HG02884 (cell line): ENCODE measurements around the gene AKR7A2.
A peak's percentile ranks its signal among the peaks of the same experiment; 100 is the strongest.

Source experiments
- ATAC-seq: cut with Tn5 transposase; IDR thresholded peaks from one replicate; pipeline ENCODE4 v1.9.1; 2021; ENCODE audit warnings: mild to moderate bottlenecking, moderate library complexity; ENCODE audit not compliant: unreplicated experiment

Gene AKR7A2

DNA sequence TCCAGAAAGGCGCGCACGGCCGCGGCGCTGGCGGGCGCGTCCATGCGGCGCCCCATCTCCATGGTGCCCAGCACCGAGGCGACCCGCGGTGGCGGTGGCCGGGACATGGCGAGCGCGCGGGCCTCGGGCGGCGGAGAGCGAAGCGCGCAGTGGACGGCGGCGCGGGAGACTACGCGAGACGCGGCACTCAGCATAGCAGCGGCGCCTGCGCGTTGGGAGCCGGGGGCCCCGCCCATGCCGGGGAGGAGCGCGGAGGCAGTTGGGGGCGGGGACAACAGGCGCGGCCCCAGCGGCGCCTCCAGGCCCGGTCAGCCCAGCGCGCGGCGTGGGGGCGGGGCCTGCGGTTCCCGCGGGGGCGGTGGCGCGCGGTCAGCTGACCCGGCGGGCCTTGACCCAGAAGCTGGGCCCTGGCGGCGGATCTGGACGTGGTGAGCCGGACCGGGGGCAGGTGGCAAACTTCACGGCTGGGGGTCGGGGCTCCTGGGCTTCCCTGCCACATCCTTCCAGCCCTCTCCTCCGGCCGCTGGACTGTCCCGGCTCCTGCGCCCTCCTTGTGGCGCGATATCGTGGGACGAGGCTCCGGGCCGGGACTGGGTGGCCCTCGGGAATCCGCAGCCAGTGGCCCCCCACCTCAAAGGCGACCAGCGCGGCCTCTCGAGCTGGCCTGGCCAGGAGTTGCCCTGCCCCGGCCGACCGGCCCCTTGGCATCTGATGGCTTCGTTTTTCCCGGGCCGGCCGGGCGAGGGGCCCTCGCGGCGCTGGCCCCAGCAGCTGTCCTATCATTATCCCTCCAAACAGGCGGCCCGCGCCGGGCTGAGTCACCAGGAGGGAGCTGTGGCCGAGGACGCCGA, at the start of gene AKR7A2, which contains the start of gene SLC66A1:
Gene AKR7A2 (minus strand): TSS at position 214 of the 851 bp plus-strand sequence. CDS start 20 bp downstream, at position 194.
Gene SLC66A1 (plus strand): TSS at position 396 of the 851 bp plus-strand sequence. CDS start 5,352 bp downstream, outside the sequence.
- peak; percentile 57 for ATAC-seq

DNA sequence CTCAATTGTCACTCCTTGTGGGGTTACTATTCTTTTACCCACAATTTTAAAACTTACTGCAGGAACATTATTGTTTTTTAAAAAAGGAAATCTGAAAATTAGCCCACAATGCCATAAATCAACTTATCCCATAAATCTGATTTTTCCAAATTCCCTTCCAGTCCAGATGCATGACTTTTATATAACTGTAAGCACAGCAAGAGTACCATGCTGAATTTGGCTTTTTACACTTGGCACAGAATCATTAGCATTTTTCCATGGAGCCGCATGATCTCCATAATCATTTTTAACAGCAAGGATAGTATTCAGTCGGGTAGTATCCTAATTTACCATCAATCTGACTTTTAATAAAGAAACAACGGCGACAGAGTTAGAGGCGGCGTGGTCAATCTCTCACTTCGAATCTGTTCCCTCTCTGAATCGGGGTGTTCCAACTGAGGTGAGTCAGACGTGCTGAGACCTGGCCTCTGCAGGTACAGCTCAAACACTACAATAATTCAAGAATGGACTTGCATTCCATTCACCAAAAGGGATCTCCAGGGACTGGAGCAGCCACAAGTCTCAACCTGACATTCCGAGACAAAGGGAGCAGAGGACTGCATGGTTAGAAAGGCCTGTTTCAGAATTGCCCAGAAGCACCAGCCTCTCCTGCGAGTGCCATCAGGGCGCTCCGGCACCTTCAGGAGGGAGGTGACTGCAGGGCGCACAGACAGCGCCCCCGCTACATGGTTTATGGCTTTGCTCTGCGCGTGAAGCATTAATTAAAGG, 49.1 kb upstream of the AKR7A2 start:
- ATAC-seq = no peak

DNA sequence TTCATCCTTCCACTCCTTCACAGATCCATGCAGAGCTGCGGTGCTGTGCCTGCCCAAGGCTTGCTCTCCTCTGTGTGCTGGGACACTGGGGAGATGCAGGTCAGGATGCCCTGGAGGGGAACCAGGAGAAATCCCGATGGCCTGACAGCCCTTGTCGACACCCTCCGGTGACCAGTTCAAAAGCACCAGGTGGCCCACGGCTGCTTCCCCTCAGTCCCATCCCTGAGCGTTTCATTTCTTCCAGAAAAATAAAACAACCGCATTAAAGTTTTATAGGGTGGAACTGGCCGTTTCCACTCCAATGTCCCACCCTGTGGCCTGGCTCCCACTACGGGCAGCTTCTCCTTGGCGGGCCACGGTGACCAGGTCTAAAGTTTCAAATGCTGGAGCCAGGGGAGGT, 48.5 kb upstream of the AKR7A2 start:
- ATAC-seq = no peak

DNA sequence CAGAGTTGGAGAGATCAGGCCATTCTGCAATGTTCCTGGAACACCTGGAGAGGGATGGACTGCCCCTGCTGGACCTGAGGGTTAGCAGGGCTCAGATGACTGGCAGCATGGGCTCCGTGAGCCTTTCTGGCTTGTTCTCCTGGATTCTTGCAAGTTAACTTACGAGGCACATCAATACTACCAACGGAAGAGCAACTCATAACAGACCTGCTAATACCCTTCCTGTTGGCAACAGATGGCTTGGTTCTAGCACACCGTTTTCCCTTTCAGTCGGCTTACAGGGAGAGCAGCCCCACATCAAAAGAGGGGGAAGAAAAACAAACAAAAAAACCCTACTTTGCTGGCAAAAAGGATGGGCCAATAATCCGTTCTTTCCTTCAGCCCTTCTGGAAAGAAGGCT, 48.1 kb upstream of the AKR7A2 start:
- no peak for ATAC-seq

DNA sequence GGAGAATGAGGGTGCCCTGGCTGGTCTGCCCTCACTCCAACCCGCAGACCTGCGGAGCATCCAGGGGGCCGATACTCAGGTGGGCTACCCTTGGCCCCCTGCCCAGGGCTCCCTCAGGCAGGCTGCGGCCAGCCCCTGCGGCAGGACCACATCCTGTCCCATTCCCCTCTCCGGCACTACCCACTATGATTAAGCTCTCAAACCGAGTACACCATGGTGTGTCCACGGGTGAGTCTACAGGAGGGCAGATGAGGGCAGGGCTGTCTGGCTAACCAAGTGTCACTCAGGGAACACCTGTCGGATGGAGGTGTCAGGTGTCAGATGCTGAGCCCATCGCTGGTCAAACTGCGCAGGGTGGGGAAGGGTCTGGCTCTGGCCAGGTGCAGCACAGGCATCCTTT, 47.4 kb upstream of the AKR7A2 start:
- no peak for ATAC-seq

DNA sequence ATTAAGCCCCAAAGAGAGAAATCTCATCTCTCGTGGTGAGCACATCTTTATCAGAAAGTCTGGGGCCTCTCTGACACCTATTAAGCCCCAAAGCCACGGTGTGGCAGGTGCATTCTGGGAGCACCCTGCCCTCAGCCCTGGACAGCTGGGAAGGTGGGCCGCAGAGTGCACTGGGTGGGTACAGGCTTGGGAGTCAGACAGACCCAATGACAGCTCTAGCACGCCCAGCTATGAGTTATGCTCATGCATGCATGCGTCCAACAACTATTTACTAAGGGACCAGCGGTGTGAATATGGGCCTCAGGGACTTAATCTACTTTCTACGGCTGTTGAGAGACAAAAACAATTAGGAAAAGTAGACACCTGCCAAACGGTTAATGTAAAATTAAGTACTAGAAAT, 46.8 kb upstream of the AKR7A2 start:
- no peak for ATAC-seq

DNA sequence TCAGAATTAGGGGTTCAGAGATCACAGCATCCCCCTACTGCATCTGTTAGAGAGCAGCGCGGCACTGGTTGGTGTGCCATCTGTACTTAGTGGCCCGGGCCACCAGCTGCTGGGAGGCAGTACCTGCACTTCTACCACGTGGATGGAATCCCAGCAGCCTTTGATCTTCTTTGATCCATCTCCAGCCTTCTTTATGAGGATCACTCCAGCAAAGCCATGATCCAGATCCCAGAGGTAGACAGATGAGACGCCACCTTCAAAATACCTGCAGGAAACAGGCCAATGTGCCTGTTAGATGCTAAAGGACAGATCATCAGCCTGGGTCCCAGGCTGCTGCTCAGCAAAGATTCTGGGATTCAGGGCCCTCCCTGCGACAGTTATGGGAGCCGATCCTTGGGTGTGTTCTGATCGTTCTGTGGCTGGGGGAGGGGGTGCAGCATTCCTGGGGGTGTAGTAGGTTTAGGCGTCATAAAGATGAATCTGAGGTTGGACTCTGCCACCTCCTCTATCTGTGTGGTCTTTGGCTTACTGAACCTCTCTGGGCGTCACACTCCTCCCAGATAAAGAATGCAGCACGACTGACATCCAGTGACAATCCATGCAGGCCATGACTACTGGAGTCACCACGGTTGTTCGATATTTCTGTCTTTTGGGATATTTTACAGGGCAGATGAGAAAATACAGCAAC, 45.5 kb upstream of the AKR7A2 start:
- ATAC-seq = no peak

DNA sequence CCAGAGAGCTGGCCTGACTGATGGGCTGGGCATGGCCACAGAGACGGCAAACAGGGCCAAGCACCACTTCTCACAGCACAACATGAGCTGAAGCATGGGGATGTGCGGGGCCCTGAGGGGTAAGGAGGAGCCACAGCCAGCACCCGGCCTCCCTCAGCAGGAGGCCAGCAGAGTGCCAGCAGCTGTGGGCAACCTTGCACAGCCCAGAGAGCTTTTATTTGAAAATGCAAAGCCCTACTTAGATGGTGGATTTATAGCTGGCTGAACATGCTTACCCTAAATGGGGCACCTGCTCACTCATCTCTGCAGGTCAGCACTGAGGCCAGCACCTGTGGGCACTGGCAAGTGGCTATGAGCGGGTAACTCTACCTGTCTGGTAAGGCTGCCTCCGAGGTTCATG, 44.3 kb upstream of the AKR7A2 start:
- ATAC-seq = no peak

DNA sequence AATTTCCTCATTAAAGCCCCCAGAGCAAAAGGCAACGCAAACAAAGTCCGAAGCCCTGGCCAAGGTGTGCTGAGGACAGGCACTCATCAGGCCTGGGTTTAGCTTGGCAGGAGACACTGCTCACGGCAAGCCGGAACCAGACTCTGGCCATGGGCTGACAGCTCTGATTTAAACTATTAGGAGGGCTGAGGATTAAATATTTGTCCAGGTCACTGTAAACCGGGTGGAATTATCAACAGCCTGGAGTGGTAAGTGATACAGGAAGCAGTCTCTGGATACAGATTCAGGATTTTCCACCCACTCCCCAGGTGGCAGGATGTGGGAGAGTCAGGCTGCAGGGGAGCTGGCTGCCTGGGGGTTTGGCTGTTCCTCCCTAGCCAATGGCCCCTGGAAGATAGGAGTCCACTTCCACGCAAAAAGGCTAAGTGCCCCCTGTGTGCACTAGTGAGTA, 42.6 kb upstream of the AKR7A2 start:
- no peak for ATAC-seq

DNA sequence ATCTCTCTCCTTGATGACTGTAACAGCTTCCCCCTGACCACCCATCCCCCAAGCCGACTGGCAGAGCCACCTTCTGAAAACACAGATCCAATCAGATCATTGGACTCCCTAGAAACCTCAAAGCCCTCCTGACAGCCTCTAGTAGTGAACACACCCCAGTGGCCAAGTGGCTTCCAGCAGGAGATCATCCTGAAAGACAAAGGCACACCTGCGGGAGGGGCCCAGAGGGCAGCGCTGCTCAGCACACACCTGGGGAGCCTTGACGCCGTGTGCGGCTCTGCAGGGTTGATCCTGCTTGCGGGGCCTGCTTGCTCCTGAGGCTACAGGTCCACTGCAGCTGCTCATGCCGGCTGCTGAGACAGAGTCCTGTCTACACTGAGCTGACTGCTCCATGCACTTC, 41.7 kb upstream of the AKR7A2 start:
- ATAC-seq = no peak

DNA sequence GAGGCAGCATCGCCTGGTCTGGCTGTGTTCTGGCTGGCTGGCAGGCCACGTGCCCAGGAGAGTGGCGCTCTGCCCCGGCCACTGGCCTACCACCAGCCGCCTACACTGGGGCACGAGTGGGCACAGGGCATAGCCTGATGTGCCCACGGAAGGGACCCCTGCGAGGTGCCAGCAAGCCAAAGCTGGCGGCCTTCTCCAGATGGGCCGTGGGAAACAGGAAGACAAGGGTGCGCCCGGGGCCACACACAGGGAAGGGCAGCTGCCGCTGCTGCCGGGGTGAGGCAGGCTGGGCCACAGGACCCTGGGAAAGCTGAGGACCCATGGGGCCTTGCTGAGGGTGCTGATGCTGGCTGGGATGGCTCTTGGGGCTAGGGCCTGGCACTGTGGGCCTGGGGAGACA, 40.9 kb upstream of the AKR7A2 start:
- no peak for ATAC-seq

DNA sequence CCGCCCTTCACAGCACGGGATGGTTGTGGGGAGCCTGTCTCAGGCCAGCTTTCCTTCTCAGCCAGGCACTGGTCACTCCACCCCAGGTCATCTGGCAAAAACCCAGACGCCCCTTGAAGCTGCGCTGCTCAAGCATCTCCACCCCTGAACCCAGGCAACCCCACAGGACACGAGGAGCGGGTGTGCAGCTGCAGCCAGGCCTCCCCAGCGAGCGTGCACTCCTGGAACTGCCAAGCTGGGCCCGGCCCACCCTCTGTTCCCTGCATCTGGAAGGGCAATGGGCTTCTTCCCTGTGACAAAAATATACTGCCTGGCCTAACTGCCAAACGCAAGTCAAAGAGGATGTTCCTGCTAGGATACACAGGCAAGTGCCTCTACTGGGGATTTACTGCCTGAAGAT, 39.9 kb upstream of the AKR7A2 start:
- ATAC-seq = no peak

DNA sequence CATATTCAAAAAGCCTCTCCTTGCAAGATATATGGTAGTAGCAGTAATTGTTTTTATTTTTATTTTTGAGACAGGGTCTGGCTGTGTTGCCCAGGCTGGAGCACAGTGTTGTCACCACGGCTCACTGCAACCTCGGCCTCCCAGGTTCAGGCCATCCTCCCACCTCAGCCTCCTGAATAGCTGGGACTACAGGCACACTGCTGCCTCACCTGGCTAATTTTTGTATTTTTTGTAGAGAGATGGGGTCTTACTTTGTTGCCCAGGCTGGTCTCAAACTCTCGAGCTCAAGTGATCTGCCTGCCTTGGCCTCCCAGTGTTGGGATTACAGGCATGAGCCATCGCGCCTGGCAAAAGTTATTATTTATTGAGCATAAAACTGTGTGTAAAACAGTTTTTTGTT, 38.6 kb upstream of the AKR7A2 start:
- ATAC-seq = no peak

DNA sequence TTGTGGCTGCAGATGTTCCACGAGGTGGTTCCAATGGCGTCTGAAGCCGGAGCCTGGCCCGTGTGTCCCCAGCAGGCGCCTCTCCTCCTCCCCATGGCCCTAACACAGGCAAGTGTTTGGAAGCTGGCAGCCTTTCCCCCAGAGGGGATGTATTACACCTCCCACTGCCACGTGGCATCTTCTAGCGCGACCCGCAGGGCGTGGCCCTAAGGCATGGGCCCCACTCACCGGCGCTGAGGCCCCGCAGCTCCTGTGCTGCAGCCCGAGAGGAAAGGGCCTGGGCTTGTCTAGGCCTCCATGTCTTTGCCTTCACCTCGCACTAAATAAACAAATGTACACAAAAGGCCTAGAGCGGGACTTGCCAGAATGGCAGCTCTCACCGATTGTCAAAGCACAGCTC, 38.1 kb upstream of the AKR7A2 start:
- no peak for ATAC-seq

DNA sequence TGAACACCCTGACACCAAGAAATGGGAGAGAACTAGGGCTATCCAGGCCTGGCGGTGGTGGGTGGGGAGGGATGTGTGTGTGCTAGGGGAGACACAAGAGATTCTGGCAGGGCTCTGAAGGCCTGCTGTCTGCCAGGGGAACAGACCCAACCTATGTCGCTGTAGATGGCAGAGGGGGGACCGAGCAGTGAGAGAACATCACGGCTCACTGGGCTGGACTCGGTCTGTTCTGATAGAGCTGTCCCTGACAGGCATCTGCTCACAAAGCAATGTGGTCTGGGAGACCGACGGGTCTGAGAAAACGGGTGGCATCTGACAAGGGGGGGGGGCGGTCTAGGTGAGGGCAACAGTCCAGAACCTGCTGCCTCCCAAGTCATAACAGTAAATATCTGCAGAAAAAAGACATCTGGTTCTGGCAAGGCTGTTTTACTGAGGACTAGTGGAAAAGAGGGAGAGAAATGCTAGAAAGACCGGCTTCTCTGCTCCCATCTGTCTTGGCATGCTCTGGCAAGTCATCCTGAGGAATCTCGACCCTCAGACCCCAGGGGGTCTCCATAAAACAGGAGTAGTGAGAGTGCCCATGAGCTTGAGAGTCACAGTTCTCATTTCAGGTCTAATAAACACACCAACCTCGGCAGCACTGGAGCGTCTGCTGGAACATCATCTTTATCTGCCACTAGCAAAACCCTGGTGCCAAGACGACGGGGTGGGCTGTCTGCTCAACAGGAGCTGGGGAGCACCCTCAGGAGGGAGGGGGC, 36.7 kb upstream of the AKR7A2 start:
- ATAC-seq = no peak

DNA sequence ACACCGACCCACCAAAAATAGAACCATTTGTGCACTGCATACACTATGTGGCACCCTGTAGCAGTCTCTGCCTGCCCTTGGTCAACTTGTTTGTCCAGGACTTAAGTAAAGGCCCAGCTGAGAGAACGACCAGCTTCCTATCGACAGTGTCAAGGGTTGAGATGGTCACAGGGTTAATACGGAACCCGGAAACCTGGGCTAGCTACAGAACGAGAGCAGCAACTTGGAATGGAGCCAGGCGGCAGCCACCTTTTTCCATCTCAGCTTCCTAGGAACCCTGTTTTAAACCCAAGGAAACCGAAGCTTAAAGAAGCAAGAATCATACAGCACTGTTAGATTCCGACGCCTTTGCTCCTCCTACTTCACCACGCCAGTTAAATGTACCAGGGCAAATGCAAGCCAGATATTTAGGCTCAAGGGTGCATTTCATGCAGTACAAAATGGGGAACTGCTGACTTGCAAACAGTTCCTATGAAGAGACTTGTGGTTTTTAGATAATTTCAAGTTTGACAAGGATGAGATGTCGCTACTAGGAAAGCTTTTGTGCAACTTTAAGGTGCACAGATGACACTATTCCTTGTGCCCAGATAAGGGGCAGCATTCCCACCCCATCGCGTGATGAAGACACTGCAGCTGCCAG, 35.7 kb upstream of the AKR7A2 start:
- no peak for ATAC-seq

DNA sequence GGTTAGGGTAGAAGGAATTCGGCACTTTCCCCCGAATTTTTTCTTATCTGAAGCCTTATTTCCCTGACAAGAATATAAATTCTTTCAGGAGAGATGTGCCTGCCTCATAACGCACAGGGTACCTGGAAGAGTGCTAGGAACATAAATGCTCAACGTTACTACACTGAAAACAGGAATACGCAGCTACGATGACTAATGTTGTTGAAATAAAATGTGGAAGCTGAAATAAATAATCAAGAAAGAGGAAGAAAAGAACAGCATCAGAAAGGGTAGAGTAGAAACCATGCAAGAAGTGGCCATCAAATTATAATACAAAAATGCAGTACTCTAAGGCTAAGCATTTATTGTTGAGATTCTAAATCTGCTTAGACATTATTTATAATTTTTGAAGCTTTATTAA, 34.1 kb upstream of the AKR7A2 start:
- ATAC-seq = no peak

DNA sequence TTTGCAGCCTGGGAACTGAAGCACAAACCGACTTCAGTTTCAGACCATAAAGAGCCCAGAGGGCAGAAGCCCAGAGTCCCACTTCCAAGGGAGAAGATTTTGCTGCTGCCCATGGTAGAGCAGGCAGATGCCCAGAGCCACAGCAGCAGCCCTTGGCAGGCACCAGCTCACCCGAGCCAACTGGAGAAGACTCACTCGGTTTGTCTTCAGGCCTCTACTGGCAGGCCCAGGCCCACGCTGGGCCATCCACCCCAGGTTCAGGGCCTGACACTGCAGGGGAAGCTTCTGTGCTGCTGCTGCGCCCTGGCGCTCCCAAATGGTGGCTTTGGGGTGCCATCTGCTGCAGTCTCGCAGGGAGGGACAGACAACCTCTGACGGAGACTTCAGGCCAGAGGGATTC, 33.4 kb upstream of the AKR7A2 start:
- ATAC-seq = no peak

DNA sequence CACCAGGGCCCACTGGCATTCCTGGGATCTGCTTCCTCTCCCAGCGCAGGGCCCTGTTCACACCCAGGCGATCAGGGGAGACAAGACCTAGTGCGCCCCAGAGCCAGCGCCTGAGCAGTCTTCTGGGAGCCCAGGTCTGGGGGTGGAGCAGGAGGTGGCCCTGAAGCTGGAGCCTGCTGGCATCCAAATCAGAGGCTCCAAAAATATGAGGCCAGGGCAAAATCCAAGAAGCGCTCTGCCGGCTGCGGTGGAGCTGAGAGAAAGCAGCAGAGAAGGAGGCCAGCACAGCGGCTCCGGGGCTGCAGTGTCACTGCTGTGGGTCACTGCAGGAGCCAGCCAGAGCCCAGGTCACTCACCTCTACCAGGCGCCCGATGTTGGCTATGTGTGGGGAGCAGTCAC, 32.9 kb upstream of the AKR7A2 start:
- ATAC-seq = no peak

DNA sequence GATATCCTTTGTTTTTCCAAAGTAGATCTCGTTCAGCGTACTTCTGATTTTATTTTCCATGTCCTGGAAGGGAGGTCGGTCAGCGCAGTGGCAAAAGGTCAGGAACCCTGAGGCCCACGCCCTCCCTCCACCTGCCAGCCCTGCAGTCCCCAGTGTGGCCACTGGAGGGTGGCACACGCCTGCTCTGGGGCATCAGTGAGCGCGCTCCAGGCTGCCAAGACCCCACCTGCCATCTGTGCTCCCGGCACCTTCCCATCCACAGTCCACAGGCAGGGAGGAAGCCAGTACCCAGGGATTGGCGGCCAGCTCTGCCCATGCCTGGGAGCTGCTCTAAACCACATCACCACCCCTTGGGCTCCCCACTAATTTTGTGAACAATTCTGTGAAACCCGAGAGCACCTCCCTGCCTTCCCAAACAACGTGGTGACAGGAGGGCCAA, 32.4 kb upstream of the AKR7A2 start:
- no peak for ATAC-seq
